Stimulated activated naive CD8-positive, alpha-beta T cell treated with anti-CD3 and anti-CD28 coated beads, Interleukin-15, amount 100 ng/mL, for 72 hours (primary cell): Measurements from ENCODE around the gene PLD1.
"Not testable (repeated sequence)": the region's sequence is repeated elsewhere in the genome, so short reads cannot be mapped to it uniquely, and the experiment has no call there.

Experiments used
- ATAC-seq: fragments of 150-1000 bp; cut with Tn5 transposase; 2 replicates; pipeline ENCODE4 v1.10.0; 2021; ENCODE audit warnings: mild to moderate bottlenecking, moderate library complexity
- DNase-seq, 2 donors: peaks; one replicate each; pipeline ENCODE4 v3.0.0; 2021 to 2022
- H3K27ac Mint-ChIP-seq, 2 donors: one replicate each; pipeline ENCODE4 v1.8.0; 2022; ENCODE audit warnings: mild to moderate bottlenecking in 2 of 2, mixed read lengths in 2 of 2, moderate library complexity in 2 of 2
- H3K27me3 Mint-ChIP-seq: one replicate; pipeline ENCODE4 v1.8.0; 2022; ENCODE audit warnings: mixed read lengths
- H3K4me1 Mint-ChIP-seq: one replicate; pipeline ENCODE4 v1.8.0; 2022; ENCODE audit warnings: mild to moderate bottlenecking, mixed read lengths
- H3K4me3 Mint-ChIP-seq, 2 donors: one replicate each; pipeline ENCODE4 v1.8.0; 2022; ENCODE audit warnings: mild to moderate bottlenecking in 2 of 2, mixed read lengths in 2 of 2, moderate library complexity in 1 of 2
- H3K9me3 Mint-ChIP-seq, 2 donors: one replicate each; pipeline ENCODE4 v1.8.0; 2022; ENCODE audit warnings: mixed read lengths in 2 of 2

PLD1 gene

DNA sequence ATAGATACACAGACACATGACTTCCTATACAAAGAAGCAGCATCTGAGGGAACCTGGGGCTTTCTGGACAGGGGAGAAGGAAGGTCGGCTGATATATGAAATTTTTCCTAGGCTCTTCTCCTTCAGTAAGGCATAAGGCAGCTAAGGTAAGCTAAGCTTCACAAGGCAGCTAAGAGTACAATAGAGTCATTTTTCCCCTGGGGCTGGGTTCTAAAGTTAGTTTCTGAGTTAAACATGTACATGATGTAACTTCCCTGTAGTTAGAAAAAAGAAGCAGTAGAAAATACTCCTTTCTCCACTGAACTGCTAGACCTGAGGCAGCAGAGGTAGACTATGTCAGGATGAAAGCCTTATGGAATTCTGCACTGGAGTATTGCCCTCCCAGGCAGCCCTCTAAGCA lies 109.6 kb downstream of the PLD1 start:
- Mint-ChIP-seq H3K9me3 (no peaks in the 10 kb centered on the region), H3K4me1 (no peaks in the 10 kb centered on the region), H3K27ac (no peak overlapping the region), H3K27me3 (peaks cover 38% of the 10 kb centered on the region), H3K4me3 (no peak overlapping the region)
- DNase-seq (no peak), ATAC-seq (no peak)

DNA sequence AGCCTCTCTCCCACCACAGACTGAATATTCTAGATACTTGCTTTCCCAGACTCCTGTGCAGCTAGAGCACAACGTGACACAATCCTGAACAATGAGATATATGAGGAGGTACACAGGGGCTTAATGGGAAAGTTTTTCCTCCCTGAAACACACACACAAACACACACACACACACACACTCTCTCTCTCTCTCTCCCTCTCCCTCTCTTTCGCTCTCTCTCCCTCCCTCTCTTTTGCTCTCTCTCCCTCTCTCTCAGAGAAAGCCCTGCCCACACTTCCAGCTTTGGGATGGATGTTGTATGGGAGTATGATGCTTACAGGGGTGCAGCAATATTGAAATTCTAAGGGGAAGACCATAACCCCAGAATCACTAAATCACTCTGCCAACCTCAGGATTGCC lies 110.1 kb downstream of the PLD1 start:
- no peaks in the 10 kb centered on the region for H3K4me1 Mint-ChIP-seq
- no peak overlapping the region for H3K27ac Mint-ChIP-seq
- no peak for DNase-seq
- peaks cover 38% of the 10 kb centered on the region for H3K27me3 Mint-ChIP-seq
- H3K4me3 Mint-ChIP-seq = no peak overlapping the region
- no peaks in the 10 kb centered on the region for H3K9me3 Mint-ChIP-seq
- ATAC-seq = no peak

- Mint-ChIP-seq H3K4me1 (no peaks in the 10 kb centered on the region), H3K9me3 (no peaks in the 10 kb centered on the region)
Observed at GRCh38 chr3:171699601-171700000, 110.7 kb downstream of the PLD1 start.

GRCh38 chr3:171696805-171697204 lies 113.5 kb downstream of the PLD1 start:
- Mint-ChIP-seq H3K27me3 (peaks cover 38% of the 10 kb centered on the region), H3K4me3 (no peak overlapping the region), H3K27ac (no peak overlapping the region), H3K4me1 (peaks cover 3% of the 10 kb centered on the region), H3K9me3 (no peaks in the 10 kb centered on the region)
- ATAC-seq (no peak), DNase-seq (no peak)

More at GRCh38 chr3:171699601-171700000, 110.7 kb downstream of the PLD1 start:
- DNase-seq (no peak), ATAC-seq (no peak)
- Mint-ChIP-seq H3K27me3 (peaks cover 38% of the 10 kb centered on the region), H3K27ac (no peak overlapping the region), H3K4me3 (no peak overlapping the region)

DNA sequence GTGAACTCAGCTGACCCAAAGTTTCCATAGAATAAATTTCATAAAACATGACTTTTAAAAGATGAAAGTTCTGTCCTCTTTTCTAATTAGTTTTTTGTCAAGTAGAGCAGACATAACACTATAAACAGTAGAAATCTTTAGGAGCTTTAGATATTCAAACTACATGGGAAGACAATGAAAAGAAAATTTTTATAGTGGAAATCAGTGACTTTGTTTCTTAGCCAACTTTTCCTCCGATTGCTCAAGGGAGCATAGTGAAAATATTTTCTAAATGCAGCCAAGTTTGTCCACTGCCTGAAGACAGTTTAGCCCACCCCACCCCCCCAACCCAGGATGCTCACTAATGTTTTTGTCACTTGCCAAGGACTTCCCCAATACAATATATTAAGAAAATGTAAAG lies 114.9 kb downstream of the PLD1 start:
- Mint-ChIP-seq H3K4me1 (peaks cover 15% of the 10 kb centered on the region), H3K27ac (no peak overlapping the region), H3K9me3 (no peaks in the 10 kb centered on the region), H3K27me3 (peaks cover 27% of the 10 kb centered on the region), H3K4me3 (no peak overlapping the region)
- ATAC-seq (no peak), DNase-seq (no peak)

- no peak for DNase-seq
- H3K4me3 Mint-ChIP-seq = no peak overlapping the region
- H3K9me3 Mint-ChIP-seq = no peaks in the 10 kb centered on the region
- H3K27me3 Mint-ChIP-seq = peaks cover 22% of the 10 kb centered on the region
- H3K4me1 Mint-ChIP-seq = peaks cover 20% of the 10 kb centered on the region
- H3K27ac Mint-ChIP-seq = no peak overlapping the region
- no peak for ATAC-seq
Observed at GRCh38 chr3:171694888-171695287, 115.4 kb downstream of the PLD1 start.

DNA sequence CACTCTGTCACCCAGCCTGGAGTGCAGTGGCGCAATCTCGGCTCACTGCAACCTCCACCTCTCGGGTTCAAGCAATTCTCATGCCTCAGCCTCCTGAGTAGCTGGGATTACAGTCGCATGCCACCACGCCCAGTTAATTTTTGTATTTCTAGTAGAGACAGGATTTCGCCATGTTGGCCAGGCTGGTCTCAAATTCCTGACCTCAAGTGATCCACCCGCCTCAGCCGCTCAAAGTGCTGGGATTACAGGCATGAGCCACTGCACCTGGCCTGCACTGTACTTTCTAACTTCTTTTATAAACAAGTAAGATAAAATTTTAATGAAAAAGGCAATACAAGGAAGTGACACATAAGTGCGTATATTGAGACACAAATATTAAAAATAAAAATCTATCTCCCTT lies 117.7 kb downstream of the PLD1 start:
- H3K9me3 Mint-ChIP-seq, DNase-seq, H3K4me3 Mint-ChIP-seq, H3K27me3 Mint-ChIP-seq, ATAC-seq, H3K27ac Mint-ChIP-seq: not testable (repeated sequence)
- H3K4me1 Mint-ChIP-seq = peaks cover 20% of the 10 kb centered on the region

- Mint-ChIP-seq H3K27me3 (no peaks in the 10 kb centered on the region), H3K9me3 (no peaks in the 10 kb centered on the region), H3K27ac (no peak overlapping the region), H3K4me1 (peaks cover 20% of the 10 kb centered on the region), H3K4me3 (no peak overlapping the region)
- no peak for ATAC-seq
- no peak for DNase-seq
Observed at GRCh38 chr3:171691485-171691884, 118.8 kb downstream of the PLD1 start.

DNA sequence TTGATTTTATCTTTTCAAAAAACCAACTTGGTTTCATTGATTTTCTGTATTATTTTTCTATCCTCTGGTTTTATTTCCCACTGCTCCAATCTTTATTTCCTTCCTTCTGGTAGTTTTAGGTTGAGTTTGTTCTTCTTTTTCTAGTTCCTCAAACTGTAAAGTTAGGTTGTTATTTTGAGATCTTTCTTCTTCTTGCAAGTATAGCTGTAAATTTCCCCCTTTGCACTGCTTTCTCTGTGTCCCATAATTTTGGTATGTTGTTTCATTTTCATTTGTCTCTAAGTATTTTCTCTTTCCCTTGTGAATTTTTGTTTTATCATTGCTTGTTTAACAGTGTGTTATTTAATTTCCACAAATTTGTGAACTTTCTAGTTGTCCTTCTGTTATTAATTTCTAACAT lies 120.0 kb downstream of the PLD1 start:
- H3K9me3 Mint-ChIP-seq = no peaks in the 10 kb centered on the region
- H3K4me3 Mint-ChIP-seq = peak overlapping the region; percentile 17 to 38
- H3K27me3 Mint-ChIP-seq = no peaks in the 10 kb centered on the region
- no peak for ATAC-seq
- H3K27ac Mint-ChIP-seq = no peak overlapping the region
- no peak for DNase-seq
- peaks cover 20% of the 10 kb centered on the region for H3K4me1 Mint-ChIP-seq

DNA sequence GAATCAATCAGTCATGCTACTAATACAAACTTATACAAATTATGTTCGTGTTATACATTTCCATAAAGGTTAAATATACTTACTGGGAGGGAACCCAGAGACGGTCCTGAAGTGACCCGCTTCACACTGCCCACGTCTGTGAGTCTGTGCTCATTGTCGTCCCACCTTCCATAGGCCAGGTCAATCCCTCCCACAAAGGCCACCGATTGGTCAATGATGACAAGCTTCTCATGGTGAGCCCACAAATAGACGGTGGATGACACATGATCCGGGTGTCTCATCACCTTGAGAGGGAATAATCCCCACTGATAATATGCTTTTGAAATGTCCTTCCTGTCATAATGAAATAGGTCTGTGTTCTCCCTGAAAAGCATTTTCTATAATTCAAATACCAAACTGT lies 121.7 kb downstream of the PLD1 start:
- Mint-ChIP-seq H3K27me3 (peaks cover 6% of the 10 kb centered on the region), H3K4me1 (peaks cover 20% of the 10 kb centered on the region), H3K27ac (no peak overlapping the region), H3K9me3 (no peaks in the 10 kb centered on the region), H3K4me3 (no peak overlapping the region)
- ATAC-seq (no peak), DNase-seq (no peak)

DNA sequence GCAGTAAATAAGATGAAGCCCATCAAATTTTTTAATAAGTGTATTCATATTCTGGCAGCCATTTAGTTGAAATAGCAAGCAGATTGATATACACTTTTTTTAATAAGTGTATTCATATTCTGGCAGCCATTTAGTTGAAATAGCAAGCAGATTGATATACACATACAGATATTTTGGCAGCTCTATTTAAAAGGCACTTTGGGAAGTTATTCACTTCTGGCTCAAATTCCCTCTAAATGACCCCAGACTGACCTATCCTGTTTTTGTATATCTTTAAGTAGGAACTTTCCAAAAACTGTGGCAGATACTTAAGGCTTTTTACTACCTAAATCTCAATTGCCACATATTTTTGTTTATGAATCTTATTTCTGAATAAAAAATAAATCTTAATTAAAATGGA lies 122.3 kb downstream of the PLD1 start:
- Mint-ChIP-seq H3K27me3 (peaks cover 12% of the 10 kb centered on the region), H3K4me3 (no peak overlapping the region), H3K9me3 (no peaks in the 10 kb centered on the region), H3K4me1 (peaks cover 20% of the 10 kb centered on the region), H3K27ac (no peak overlapping the region)
- no peak for ATAC-seq
- no peak for DNase-seq

- H3K27me3 Mint-ChIP-seq = peaks cover 15% of the 10 kb centered on the region
- no peak overlapping the region for H3K4me3 Mint-ChIP-seq
- H3K4me1 Mint-ChIP-seq = peaks cover 20% of the 10 kb centered on the region
- no peak overlapping the region for H3K27ac Mint-ChIP-seq
- DNase-seq = no peak
- ATAC-seq = no peak
- H3K9me3 Mint-ChIP-seq = no peaks in the 10 kb centered on the region
Observed at GRCh38 chr3:171687581-171687980, 122.7 kb downstream of the PLD1 start.

DNA sequence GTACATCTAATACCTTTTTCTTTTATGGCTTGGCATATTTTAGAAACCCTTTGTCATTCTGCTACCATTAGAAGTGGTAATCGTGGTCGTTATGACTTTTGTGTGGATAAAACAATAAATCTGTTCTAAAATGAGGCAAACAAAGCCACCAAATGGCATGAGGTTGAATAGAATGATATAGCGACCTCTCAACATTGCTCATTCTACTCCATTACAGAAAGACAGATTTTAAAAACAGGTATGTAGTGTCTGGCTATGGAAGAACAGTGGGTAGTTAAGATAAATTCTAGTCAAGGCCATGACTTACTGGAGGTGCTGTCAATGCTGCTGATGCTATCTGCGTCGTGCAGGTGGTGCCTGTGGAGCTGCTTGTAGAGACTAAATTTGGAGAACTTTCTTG lies 123.2 kb downstream of the PLD1 start:
- Mint-ChIP-seq H3K9me3 (no peaks in the 10 kb centered on the region), H3K4me3 (no peak overlapping the region), H3K27me3 (peaks cover 15% of the 10 kb centered on the region), H3K27ac (no peak overlapping the region), H3K4me1 (peaks cover 20% of the 10 kb centered on the region)
- ATAC-seq = no peak
- no peak for DNase-seq

GRCh38 chr3:171685116-171685895 lies 125.0 kb downstream of the PLD1 start:
- peaks cover 15% of the 10 kb centered on the region for H3K27me3 Mint-ChIP-seq
- DNase-seq (no peak), ATAC-seq (no peak)
- H3K4me1 Mint-ChIP-seq = peaks cover 3% of the 10 kb centered on the region
- no peaks in the 10 kb centered on the region for H3K9me3 Mint-ChIP-seq
- H3K27ac Mint-ChIP-seq = no peak overlapping the region
- no peak overlapping the region for H3K4me3 Mint-ChIP-seq

GRCh38 chr3:171684221-171684620 lies 126.1 kb downstream of the PLD1 start:
- no peaks in the 10 kb centered on the region for H3K9me3 Mint-ChIP-seq
- H3K4me1 Mint-ChIP-seq = no peaks in the 10 kb centered on the region
- ATAC-seq (no peak), DNase-seq (no peak)
- no peak overlapping the region for H3K27ac Mint-ChIP-seq
- H3K27me3 Mint-ChIP-seq = peaks cover 15% of the 10 kb centered on the region
- no peak overlapping the region for H3K4me3 Mint-ChIP-seq

GRCh38 chr3:171682743-171683142 lies 127.5 kb downstream of the PLD1 start:
- H3K4me1 Mint-ChIP-seq = no peaks in the 10 kb centered on the region
- no peak overlapping the region for H3K27ac Mint-ChIP-seq
- DNase-seq (no peak), ATAC-seq (no peak)
- H3K4me3 Mint-ChIP-seq = no peak overlapping the region
- peaks cover 15% of the 10 kb centered on the region for H3K27me3 Mint-ChIP-seq
- no peaks in the 10 kb centered on the region for H3K9me3 Mint-ChIP-seq
